HepG2 (cell line): ENCODE data around the gene COL25A1. TPM values are rescaled to one million over a fixed set of nuclear protein-coding genes. Genes with fewer than 3 reads are reported as not detected.

Experiments used
- ATAC-seq: fragments of 200-7000 bp; cut with Tn5 transposase; 3 replicates; pipeline ENCODE4 v1.9.1; 2020; ENCODE audit warnings: mild to moderate bottlenecking, moderate library complexity
- BruUV-seq: library from RNA; stranded (reverse); fragments of 400-500 nt; replicated peaks from 2 replicates; lab custom pipeline; 2021; lab: Mats Ljungman, UMichigan
- CTCF ChIA-PET: fragments of 300-600 bp; formaldehyde crosslinking; extraction: SDS; loops from one replicate; lab custom pipeline; 2021; ENCODE audit warnings: low total read pairs, inconsistent platforms, low intra/inter-chr PET ratio; lab: Yijun Ruan, JAX
- POLR2A ChIA-PET: fragments of 350-600 bp; sonication (Branson Sonifier 250); formaldehyde crosslinking; loops from one replicate; lab custom pipeline; 2020; ENCODE audit warnings: antibody characterized with exemption, inconsistent platforms; lab: Yijun Ruan, JAX
- DNase-seq: peaks from one replicate; pipeline ENCODE4 v3.0.0-alpha.2; 2015; ENCODE audit warnings: low spot score
- FAIRE-seq: peaks from 3 replicates; lab custom pipeline; 2011; peaks lifted over from hg19 to GRCh38; lab: Jason Lieb, UNC
- H2AFZ ChIP-seq: one replicate; pipeline ENCODE4 v1.6.1; 2011; ENCODE audit warnings: low read length, inconsistent platforms
- H3K27ac ChIP-seq: fragments of 300-600 bp; 3 replicates; pipeline ENCODE4 v1.8.0; 2011; ENCODE audit warnings: mixed run types, mild to moderate bottlenecking, mixed read lengths, low read length, inconsistent platforms; ENCODE audit not compliant: insufficient read depth; ENCODE audit errors: extremely low read length
- H3K27me3 ChIP-seq, 2 experiments: fragments of 200-600 bp in 1 of 2; 2 replicates in 1 of 2; 3 replicates in 1 of 2; pipeline versions ENCODE4 v1.6.0 to v1.8.0; 2011; ENCODE audit warnings: low read length in 2 of 2, mild to moderate bottlenecking in 2 of 2, moderate library complexity in 2 of 2, inconsistent platforms in 1 of 2; ENCODE audit not compliant: insufficient read depth in 2 of 2, control insufficient read depth in 1 of 2
- H3K36me3 ChIP-seq, 2 experiments: fragments of 200-600 bp in 1 of 2; replicated peaks in 1 of 2; 2 replicates in 1 of 2; 3 replicates in 1 of 2; pipeline versions ENCODE4 v1.5.1 to v1.8.0; 2011; ENCODE audit warnings: low read length in 2 of 2, inconsistent platforms in 1 of 2; ENCODE audit not compliant: insufficient read depth in 2 of 2, control insufficient read depth in 1 of 2
- H3K4me1 ChIP-seq: 2 replicates; pipeline ENCODE4 v1.5.1; 2012; ENCODE audit warnings: low read length, inconsistent platforms; ENCODE audit not compliant: insufficient read depth
- H3K4me2 ChIP-seq: 2 replicates; pipeline ENCODE4 v1.6.0; 2011; ENCODE audit warnings: low read depth, low read length, inconsistent platforms
- H3K4me3 ChIP-seq, 3 experiments: fragments of 200-600 bp in 1 of 3; sonication (generic), shearing (Covaris generic) in 1 of 3; replicated peaks in 1 of 3; 2 replicates each; pipeline ENCODE4 v1.5.1; 2011 to 2016; ENCODE audit warnings: low read length in 3 of 3, inconsistent platforms in 2 of 3, low read depth in 2 of 3, mild to moderate bottlenecking in 2 of 3, control low read depth in 1 of 3, mixed read lengths in 1 of 3; ENCODE audit not compliant: insufficient read depth in 1 of 3
- H3K79me2 ChIP-seq: one replicate; pipeline ENCODE4 v1.6.1; 2011; ENCODE audit warnings: low read length, inconsistent platforms; ENCODE audit not compliant: insufficient read depth
- H3K9ac ChIP-seq: 2 replicates; pipeline ENCODE4 v1.6.0; 2011; ENCODE audit warnings: mild to moderate bottlenecking, low read depth, low read length, inconsistent platforms; ENCODE audit not compliant: insufficient read depth
- H3K9me3 ChIP-seq: 2 replicates; pipeline ENCODE4 v1.5.1; 2012; ENCODE audit warnings: mild to moderate bottlenecking, low read length
- H4K20me1 ChIP-seq: 2 replicates; pipeline ENCODE4 v1.6.0; 2011; ENCODE audit warnings: inconsistent platforms, mild to moderate bottlenecking, low read length, moderate library complexity; ENCODE audit not compliant: insufficient read depth
- CBFB ChIP-seq: sonication (generic); formaldehyde crosslinking; IDR thresholded peaks from 2 replicates; pipeline ENCODE4 v1.4.0; 2020; ENCODE audit warnings: missing genetic modification reagents
- CEBPB ChIP-seq: IDR thresholded peaks from 2 replicates; pipeline ENCODE4 v1.6.1; 2011; ENCODE audit warnings: low read depth, low read length, improper control_type of control experiment, borderline replicate concordance
- FLYWCH1 ChIP-seq: sonication (generic); formaldehyde crosslinking; IDR thresholded peaks from 2 replicates; pipeline ENCODE4 v1.8.1; 2023; ENCODE audit warnings: mild to moderate bottlenecking, missing genetic modification reagents
- FOXJ3 ChIP-seq: sonication (generic); formaldehyde crosslinking; IDR thresholded peaks from 2 replicates; pipeline ENCODE4 v1.4.0; 2020; ENCODE audit warnings: missing genetic modification reagents, mild to moderate bottlenecking, borderline replicate concordance
- MED13 ChIP-seq: sonication (generic); formaldehyde crosslinking; IDR thresholded peaks from 2 replicates; pipeline ENCODE4 v1.5.0; 2020; ENCODE audit warnings: missing genetic modification reagents
- RORA ChIP-seq: sonication (generic); formaldehyde crosslinking; IDR thresholded peaks from 2 replicates; pipeline ENCODE4 v1.5.0; 2020; ENCODE audit warnings: mild to moderate bottlenecking, missing genetic modification reagents, moderate library complexity
- SMAD1 ChIP-seq: sonication (generic); formaldehyde crosslinking; IDR thresholded peaks from 2 replicates; pipeline ENCODE4 v1.4.0; 2020; ENCODE audit warnings: missing genetic modification reagents, low read depth, mild to moderate bottlenecking, borderline replicate concordance
- TCF12 ChIP-seq, 2 experiments: fragments of 450-650 bp in 1 of 2; sonication (generic) in 1 of 2; formaldehyde crosslinking in 1 of 2; IDR thresholded peaks; 2 replicates each; pipeline versions ENCODE4 v1.6.1 to v1.8.0; 2017 to 2022; ENCODE audit warnings: antibody characterized with exemption in 1 of 2, mild to moderate bottlenecking in 1 of 2, missing genetic modification reagents in 1 of 2, moderate library complexity in 1 of 2
- ZKSCAN1 ChIP-seq: fragments of 150-350 bp; IDR thresholded peaks from 2 replicates; pipeline ENCODE4 v1.6.1; 2014; ENCODE audit warnings: low read length
- ZNF121 ChIP-seq: sonication (generic); formaldehyde crosslinking; IDR thresholded peaks from 2 replicates; pipeline ENCODE4 v1.5.0; 2020; ENCODE audit warnings: mild to moderate bottlenecking, missing genetic modification reagents
- ZNF251 ChIP-seq: sonication (generic); formaldehyde crosslinking; IDR thresholded peaks from 2 replicates; pipeline ENCODE4 v1.9.0; 2021; ENCODE audit warnings: mild to moderate bottlenecking, missing genetic modification reagents
- ZNF430 ChIP-seq: sonication (generic); formaldehyde crosslinking; IDR thresholded peaks from 2 replicates; pipeline ENCODE4 v1.9.0; 2021; ENCODE audit warnings: mild to moderate bottlenecking, missing genetic modification reagents
- ZNF746 ChIP-seq: sonication (generic); formaldehyde crosslinking; IDR thresholded peaks from 2 replicates; pipeline ENCODE4 v1.8.0; 2022; ENCODE audit warnings: mild to moderate bottlenecking, missing genetic modification reagents
- WGBS: methylation state at CpG from one replicate; pipeline ENCODE4 v1.1.6; 2017; ENCODE audit warnings: low lambda C conversion rate; 5-methylcytosine and 5-hydroxymethylcytosine counted together
- in situ Hi-C: cut with HindIII; loops from 2 replicates; pipeline ENCODE4 v1.10.0; 2017; ENCODE audit warnings: low pct_unique_long_range_greater_than_20kb; ENCODE audit not compliant: extremely low pct_ligation_motif_present
- intact Hi-C: fragments of 100-400 bp; cut with micrococcal nuclease; formaldehyde crosslinking; loops from one replicate; pipeline ENCODE4 v1.10.0; 2022; ENCODE audit not compliant: unreplicated experiment
- polyA plus RNA-seq, 8 experiments: library from polyadenylated mRNA; depleted of rRNA in 3 of 8; stranded (reverse) in 7 of 8; unstranded in 1 of 8; fragments of >200 nt; fragmentation: Illumina TruSeq in 4 of 8; extraction: Trizol in 4 of 8; gene quantifications; 2 replicates each; pipeline versions ENCODE4 v1.2.1 to v1.2.3, GENCODE V29; 2011 to 2016; ENCODE audit warnings: low read depth in 4 of 8, missing spikeins in 1 of 8, mixed read lengths in 1 of 8; ENCODE audit not compliant: insufficient read depth in 1 of 8
- total RNA-seq, 5 experiments: library from RNA; depleted of rRNA; stranded (reverse); fragments of >200 nt; fragmentation: Illumina TruSeq; extraction: Trizol; gene quantifications; 2 replicates each; pipeline ENCODE4 v1.2.3, GENCODE V29; 2016; ENCODE audit warnings: low read depth in 1 of 5
- TF ChIP-seq, protein P1 (sequence below): sonication (generic); formaldehyde crosslinking; IDR thresholded peaks from 2 replicates; pipeline ENCODE4 v1.4.0; 2020; ENCODE audit warnings: missing genetic modification reagents
- TF ChIP-seq, protein P2 (sequence below): sonication (generic); formaldehyde crosslinking; IDR thresholded peaks from 2 replicates; pipeline ENCODE4 v1.4.0; 2020; ENCODE audit warnings: mild to moderate bottlenecking, missing genetic modification reagents
- TF ChIP-seq, protein P3 (sequence below): sonication (generic); formaldehyde crosslinking; IDR thresholded peaks from 2 replicates; pipeline ENCODE4 v1.9.0; 2021; ENCODE audit warnings: mild to moderate bottlenecking, missing genetic modification reagents

Gene COL25A1
- total and polyA plus RNA-seq, 2 of the 13 experiments (the other 11 are each of a cell fraction or from before 2014, with no cell fraction given): not detected

DNA sequence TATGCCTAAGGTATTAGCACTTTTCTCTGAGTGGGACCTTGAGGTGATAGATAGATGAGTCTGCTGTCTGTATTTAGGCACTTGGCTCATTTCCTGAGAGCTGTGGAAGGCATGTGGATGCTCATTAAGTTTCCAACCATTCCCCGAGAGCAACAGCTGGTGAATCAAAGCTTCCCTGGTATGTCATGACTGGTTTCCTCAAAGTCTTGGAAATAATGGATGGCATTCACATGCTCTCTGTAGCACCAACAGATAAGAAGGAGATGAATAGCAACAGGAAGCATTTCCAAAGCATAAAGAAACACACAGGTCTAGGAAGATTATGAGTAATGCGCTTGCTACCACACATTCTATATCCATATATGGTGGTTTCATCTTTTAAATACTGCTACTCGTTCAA lies 421.3 kb downstream of the COL25A1 start:
- Histone ChIP-seq H3K36me3 (no peaks in the 10 kb centered on the region), H3K4me2 (no peak overlapping the region), H3K4me1 (no peaks in the 10 kb centered on the region), H3K4me3 (no peak overlapping the region), H3K9ac (no peak overlapping the region), H3K79me2 (no peaks in the 10 kb centered on the region), H3K27me3 (no peaks in the 10 kb centered on the region), H3K9me3 (no peaks in the 10 kb centered on the region), H4K20me1 (no peaks in the 10 kb centered on the region), H2AFZ (no peak overlapping the region), H3K27ac (no peak overlapping the region)
- intact Hi-C loops: no loop called here
- DNase-seq (no peak), ATAC-seq (no peak), FAIRE-seq (no peak)
- ChIA-PET POLR2A (no interaction called here), CTCF (no interaction called here)
- BruUV-seq: no TSS peak
- WGBS: 28% methylated on average over 3 of the region's 3 CpGs
- in situ Hi-C loops: no loop called here
- TF ChIP-seq, protein P1, sequence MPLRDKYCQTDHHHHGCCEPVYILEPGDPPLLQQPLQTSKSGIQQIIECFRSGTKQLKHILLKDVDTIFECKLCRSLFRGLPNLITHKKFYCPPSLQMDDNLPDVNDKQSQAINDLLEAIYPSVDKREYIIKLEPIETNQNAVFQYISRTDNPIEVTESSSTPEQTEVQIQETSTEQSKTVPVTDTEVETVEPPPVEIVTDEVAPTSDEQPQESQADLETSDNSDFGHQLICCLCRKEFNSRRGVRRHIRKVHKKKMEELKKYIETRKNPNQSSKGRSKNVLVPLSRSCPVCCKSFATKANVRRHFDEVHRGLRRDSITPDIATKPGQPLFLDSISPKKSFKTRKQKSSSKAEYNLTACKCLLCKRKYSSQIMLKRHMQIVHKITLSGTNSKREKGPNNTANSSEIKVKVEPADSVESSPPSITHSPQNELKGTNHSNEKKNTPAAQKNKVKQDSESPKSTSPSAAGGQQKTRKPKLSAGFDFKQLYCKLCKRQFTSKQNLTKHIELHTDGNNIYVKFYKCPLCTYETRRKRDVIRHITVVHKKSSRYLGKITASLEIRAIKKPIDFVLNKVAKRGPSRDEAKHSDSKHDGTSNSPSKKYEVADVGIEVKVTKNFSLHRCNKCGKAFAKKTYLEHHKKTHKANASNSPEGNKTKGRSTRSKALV: no peak
- no peak for TF ChIP-seq MED13
- no peak for TF ChIP-seq CEBPB
- no peak for TF ChIP-seq FOXJ3 (CRISPR knock-in tag)
- TF ChIP-seq, protein P2, sequence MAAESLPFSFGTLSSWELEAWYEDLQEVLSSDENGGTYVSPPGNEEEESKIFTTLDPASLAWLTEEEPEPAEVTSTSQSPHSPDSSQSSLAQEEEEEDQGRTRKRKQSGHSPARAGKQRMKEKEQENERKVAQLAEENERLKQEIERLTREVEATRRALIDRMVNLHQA (CRISPR knock-in tag): no peak
- TF ChIP-seq, protein P3, sequence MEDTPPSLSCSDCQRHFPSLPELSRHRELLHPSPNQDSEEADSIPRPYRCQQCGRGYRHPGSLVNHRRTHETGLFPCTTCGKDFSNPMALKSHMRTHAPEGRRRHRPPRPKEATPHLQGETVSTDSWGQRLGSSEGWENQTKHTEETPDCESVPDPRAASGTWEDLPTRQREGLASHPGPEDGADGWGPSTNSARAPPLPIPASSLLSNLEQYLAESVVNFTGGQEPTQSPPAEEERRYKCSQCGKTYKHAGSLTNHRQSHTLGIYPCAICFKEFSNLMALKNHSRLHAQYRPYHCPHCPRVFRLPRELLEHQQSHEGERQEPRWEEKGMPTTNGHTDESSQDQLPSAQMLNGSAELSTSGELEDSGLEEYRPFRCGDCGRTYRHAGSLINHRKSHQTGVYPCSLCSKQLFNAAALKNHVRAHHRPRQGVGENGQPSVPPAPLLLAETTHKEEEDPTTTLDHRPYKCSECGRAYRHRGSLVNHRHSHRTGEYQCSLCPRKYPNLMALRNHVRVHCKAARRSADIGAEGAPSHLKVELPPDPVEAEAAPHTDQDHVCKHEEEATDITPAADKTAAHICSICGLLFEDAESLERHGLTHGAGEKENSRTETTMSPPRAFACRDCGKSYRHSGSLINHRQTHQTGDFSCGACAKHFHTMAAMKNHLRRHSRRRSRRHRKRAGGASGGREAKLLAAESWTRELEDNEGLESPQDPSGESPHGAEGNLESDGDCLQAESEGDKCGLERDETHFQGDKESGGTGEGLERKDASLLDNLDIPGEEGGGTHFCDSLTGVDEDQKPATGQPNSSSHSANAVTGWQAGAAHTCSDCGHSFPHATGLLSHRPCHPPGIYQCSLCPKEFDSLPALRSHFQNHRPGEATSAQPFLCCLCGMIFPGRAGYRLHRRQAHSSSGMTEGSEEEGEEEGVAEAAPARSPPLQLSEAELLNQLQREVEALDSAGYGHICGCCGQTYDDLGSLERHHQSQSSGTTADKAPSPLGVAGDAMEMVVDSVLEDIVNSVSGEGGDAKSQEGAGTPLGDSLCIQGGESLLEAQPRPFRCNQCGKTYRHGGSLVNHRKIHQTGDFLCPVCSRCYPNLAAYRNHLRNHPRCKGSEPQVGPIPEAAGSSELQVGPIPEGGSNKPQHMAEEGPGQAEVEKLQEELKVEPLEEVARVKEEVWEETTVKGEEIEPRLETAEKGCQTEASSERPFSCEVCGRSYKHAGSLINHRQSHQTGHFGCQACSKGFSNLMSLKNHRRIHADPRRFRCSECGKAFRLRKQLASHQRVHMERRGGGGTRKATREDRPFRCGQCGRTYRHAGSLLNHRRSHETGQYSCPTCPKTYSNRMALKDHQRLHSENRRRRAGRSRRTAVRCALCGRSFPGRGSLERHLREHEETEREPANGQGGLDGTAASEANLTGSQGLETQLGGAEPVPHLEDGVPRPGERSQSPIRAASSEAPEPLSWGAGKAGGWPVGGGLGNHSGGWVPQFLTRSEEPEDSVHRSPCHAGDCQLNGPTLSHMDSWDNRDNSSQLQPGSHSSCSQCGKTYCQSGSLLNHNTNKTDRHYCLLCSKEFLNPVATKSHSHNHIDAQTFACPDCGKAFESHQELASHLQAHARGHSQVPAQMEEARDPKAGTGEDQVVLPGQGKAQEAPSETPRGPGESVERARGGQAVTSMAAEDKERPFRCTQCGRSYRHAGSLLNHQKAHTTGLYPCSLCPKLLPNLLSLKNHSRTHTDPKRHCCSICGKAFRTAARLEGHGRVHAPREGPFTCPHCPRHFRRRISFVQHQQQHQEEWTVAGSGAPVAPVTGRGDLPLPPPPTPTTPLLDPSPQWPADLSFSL (CRISPR knock-in tag): no peak
- no peak for TF ChIP-seq RORA
- no peak for TF ChIP-seq SMAD1
- TF ChIP-seq ZNF430: no peak
- no peak for TF ChIP-seq ZNF251 (CRISPR knock-in tag)
- no peak for TF ChIP-seq FLYWCH1 (CRISPR knock-in tag)
- TF ChIP-seq ZKSCAN1: no peak
- no peak for TF ChIP-seq ZNF121 (CRISPR knock-in tag)
- TF ChIP-seq ZNF746 (CRISPR knock-in tag): no peak
- no peak for TF ChIP-seq CBFB
- TF ChIP-seq TCF12 (IDR thresholded peaks at IDR 0.05): no peak
- TF ChIP-seq TCF12 (CRISPR knock-in tag; IDR thresholded peaks at IDR 0.05): no peak
